HG03135 (cell line): Measurements from ENCODE around the gene VWA1.
"Not testable (repeated sequence)": the region's sequence is repeated elsewhere in the genome, so short reads cannot be mapped to it uniquely, and the experiment has no call there.

Experiments
- ATAC-seq: cut with Tn5 transposase; IDR thresholded peaks from one replicate; pipeline ENCODE4 v1.9.1; 2021; ENCODE audit warnings: mild to moderate bottlenecking, moderate library complexity; ENCODE audit not compliant: unreplicated experiment

VWA1 gene

GRCh38 chr1:1422465-1423244, 12.8 kb upstream of the VWA1 start:
- ATAC-seq: no peak

DNA sequence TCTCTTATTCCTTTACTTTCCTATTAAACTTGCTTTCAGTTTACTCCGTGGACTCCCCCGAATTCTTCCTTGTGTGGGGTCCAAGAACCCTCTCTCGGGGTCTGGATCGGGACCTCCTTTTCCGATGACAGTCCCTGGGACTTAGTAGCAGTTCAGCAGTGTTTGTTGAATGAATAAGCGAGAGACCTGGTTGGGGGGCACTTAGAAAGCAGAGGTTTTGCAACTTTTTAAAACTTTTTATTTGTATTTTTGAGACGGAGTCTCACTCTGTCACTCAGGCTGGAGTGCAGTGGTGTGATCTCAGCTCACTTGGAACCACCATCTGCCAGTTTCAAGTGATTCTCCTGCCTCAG, 12.3 kb upstream of the VWA1 start:
- ATAC-seq: no peak

GRCh38 chr1:1424707-1425106, 10.8 kb upstream of the VWA1 start:
- ATAC-seq: no peak

GRCh38 chr1:1425426-1425752, 10.1 kb upstream of the VWA1 start:
- ATAC-seq: no peak

- no peak for ATAC-seq
Observed at GRCh38 chr1:1425753-1426495, 9.6 kb upstream of the VWA1 start.

GRCh38 chr1:1426496-1427105, 8.9 kb upstream of the VWA1 start:
- ATAC-seq: no peak

GRCh38 chr1:1427106-1427819, 8.2 kb upstream of the VWA1 start:
- ATAC-seq: no peak

- ATAC-seq: no peak
Observed at GRCh38 chr1:1427820-1428148, 7.7 kb upstream of the VWA1 start.

- ATAC-seq: no peak
Observed at GRCh38 chr1:1428174-1428573, 7.3 kb upstream of the VWA1 start.

DNA sequence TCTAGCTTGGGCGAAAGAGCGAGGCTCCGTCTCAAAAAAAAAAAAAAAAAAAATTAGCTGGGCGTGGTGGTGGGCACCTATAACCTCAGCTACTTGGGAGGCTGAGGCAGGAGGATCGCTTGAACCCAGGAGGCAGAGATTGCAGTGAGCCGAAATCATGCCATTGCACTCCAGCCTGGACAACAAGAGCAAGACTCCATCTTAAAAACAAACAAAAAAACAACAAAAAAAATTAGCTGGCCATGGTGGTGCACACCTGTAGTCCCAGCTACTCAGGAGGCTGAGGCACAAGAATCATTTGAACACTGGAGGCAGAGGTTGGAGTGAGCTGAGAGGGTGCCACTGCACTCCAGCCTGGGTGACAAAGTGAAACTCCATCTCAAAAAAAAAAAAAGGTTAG, 6.5 kb upstream of the VWA1 start:
- not testable (repeated sequence) for ATAC-seq

DNA sequence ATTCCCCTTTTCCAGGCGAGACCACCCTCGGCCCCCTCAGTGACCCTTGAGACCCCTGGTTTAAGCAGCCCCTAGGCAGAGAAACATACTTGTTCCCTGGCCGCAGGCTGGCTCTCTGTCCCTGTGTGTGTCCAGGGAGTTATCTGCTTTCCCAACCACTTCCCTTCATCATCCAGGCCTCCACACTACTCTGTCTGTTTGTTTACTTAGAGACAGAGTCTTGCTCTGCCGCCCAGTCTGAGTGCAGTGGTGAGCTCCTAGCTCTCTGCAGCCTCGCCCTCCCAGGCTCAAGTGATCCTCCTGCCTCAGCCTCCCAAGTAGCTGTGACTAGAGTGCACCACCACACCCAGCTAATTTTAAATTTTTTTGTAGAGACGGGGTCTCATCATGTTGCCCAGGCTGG, 5.8 kb upstream of the VWA1 start:
- no peak for ATAC-seq

DNA sequence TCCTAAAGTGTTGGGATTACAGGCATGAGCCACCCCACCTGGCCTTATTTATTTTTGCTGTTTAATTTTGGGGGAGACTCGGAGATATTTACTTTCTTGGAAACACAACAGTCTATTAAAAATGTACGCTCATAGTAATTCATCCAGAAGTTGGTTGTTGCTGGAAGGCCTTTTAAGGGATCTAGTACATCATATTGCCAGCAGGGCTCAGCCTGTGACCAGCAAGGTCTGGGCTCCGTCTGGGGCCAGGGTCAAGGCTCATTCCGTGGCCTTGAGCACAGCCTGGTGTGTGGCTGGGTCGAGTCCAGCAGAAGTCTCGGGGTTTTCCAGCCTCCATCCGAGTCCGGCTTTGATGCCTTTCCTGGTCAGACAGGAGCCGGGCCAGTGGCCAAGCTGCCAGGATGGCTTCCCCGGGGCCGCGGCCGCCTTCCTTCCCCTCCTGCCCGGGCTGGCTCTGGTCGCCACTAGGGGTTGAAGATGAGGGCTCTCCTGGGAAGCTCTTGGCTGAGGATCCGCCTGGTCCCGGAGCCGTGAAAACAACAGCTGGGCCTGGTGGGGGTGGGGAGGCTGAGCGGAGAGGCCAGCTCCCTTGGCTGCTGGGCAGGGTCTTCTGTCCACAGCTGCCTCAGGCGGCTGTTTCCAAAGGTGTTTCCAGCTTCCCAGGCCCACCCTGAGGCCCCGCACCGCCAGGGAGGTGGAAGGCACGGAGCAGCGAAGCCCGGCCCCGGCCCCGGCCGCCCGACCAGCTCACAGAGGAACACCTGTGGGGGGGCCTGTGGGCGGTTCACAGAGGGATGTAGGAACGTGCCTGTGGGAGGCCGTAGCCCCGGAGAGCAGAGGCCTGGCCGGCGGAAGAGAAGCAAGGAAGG, 5.1 kb upstream of the VWA1 start:
- no peak for ATAC-seq

DNA sequence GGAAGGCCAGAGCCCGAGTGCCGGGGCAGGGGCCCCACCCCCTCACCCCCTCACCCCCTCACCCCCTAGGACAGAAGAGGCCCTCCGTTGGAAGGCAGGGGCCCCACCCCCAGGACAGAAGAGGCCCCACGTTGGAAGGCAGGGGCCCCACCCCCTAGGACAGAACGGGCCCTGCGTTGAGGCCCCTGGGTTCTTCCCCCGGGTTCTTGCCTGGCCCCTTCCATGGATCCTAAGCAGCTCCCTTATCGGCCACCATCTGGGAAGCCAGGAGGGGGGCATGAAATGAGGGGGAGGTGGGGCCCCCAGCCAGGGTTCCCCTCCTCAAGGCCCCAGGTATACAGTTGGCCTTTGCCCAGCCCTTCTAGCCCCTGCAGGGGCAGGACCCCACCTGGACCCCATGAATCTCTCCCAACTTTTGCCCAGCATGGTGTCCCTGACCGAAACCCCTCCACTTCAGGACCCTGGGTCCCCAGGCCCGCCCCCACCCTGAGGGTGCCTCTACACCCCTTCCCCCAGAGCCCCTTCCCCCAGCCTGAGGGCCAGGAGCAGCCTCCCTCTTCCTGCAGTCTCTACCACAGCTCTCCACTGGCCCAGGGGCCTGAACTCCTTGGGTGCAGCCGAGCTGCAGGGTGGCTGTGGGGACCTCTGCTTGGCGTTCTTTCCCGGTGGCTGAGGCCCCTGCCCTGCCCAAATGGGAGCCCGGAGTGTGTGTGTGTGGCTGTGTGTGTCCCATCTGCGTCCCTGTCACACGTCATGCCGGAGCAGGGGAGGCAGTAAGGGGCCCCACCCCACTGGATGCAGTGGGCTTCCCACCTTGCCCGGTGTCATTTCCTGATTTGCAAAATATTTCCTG, 4.3 kb upstream of the VWA1 start:
- no peak for ATAC-seq

DNA sequence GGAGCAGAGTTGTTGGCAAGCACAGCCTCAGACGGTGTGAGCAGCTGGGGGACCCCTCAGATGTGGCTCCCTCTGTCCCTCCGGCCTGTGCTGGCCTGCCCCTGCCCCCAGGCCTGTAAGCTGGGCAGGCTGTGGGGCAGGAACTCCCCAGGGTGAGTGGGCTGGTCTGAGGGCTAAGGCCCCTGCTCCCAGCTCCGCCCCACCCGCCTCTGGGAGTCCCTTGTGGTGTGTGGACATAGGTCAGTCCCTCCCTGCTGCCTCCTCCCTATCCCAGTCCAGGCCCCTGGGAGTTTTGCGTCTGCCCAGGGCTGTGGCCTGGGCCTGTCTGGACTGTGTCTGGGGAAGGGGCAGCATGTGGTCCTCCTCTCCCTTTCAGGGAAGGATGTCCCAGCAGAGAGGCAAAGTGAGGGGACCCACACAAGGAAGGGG, 3.6 kb upstream of the VWA1 start:
- ATAC-seq: no peak

- ATAC-seq: no peak
Observed at GRCh38 chr1:1432274-1432950, 3.1 kb upstream of the VWA1 start.

DNA sequence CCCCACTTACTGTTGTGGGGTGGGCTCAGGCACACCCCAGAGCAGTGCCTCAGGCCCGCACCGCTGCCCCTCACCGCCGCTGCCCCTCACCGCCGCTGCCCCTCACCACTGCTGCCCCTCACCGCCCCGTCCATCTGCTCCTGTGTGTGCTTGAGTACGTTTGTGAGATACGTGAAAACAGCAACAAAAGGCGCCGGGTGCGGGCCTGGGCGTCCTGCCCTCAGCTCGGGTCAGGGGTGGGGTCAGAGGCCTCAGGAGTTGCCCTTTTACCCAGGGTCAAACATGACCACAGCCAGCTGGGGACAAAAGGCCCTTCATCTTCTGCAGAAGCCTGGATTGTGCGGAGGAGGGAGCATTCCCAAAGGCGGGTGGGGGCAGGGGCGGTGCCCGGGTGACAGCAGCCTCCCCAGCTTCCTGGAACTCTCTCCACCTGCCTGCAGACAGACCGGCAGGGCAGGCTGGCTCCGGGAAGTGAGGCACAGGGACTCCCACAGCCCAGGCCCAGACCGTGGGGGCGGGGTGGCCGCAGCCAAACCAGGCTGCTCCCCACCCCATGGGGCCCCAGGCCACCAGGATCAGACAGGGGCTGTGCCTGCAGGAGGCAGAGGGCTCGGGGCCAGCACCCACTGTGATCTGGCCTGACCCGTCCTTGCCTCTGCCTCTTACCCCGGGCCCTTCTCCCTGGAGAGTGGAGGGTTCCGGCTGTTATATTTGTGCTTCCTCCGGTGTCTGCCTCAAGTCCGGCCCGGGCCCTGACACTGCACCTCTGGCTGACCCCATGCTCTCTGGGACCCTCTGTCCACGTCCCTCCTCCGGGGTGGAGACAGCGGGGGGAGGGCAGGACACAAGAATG, 2.3 kb upstream of the VWA1 start:
- ATAC-seq: no peak

GRCh38 chr1:1433804-1434130, 1.7 kb upstream of the VWA1 start:
- no peak for ATAC-seq

DNA sequence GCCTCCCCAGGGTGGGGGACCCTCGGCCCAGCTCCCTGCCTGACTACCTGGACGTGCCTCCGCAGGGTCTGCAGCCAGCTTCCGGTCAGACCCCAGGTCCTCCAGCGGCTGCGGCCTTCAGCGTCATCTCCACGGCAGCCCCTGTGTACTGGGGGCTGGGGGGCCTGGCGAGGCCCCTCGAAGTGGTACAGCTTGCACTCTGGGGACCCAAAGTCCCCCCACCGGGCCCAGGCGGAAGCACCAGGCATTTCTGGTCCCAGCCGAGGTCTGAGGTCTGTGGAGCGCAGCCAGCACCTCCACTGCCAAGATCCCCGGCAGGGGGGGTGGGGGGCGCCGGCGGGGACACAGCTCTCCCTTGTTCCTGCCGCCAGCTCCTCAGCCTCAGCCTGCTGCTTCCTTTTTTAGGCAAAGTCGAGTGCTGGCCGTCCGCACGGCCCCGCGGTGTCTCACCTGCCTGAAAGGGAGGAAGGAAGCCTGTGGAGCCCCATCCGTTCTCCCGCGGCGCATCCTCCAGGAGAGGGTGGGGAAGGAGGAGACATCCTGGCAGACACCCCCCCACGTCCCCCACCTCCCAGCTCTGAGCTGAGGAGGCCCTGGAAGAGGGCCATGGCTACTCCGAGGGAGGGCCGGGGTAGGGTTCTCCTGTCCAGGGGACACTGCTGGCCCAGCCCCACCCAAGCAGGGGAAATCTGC, 1.2 kb upstream of the VWA1 start:
- no peak for ATAC-seq
